HG03280 (cell line): ENCODE data around the gene SLC2A10.
A peak's percentile ranks its signal among the peaks of the same experiment; 100 is the strongest.

Experiments used
- ATAC-seq: cut with Tn5 transposase; IDR thresholded peaks from one replicate; pipeline ENCODE4 v1.9.1; 2021; ENCODE audit warnings: mild to moderate bottlenecking, moderate library complexity; ENCODE audit not compliant: unreplicated experiment

The SLC2A10 gene

GRCh38 chr20:46681032-46681854 lies 28.2 kb upstream of the SLC2A10 start:
- no peak for ATAC-seq

GRCh38 chr20:46682063-46682821 lies 27.2 kb upstream of the SLC2A10 start:
- ATAC-seq, result no peak

- ATAC-seq, result no peak
These were observed 26.3 kb upstream of the SLC2A10 start for GRCh38 chr20:46683011-46683667.

- ATAC-seq, result no peak
These were observed 25.8 kb upstream of the SLC2A10 start for GRCh38 chr20:46683668-46683938.

GRCh38 chr20:46683939-46684750 lies 25.3 kb upstream of the SLC2A10 start:
- no peak for ATAC-seq

- ATAC-seq, result no peak
These were observed 21.0 kb upstream of the SLC2A10 start for GRCh38 chr20:46688151-46689081.

GRCh38 chr20:46689082-46689753 lies 20.2 kb upstream of the SLC2A10 start, which contains the start of gene TP53RK:
Gene TP53RK (minus strand): TSS chr20:46689444. CDS start chr20:46689414, 30 bp downstream.
- peak; percentile 93 for ATAC-seq

- no peak for ATAC-seq
These were observed 19.7 kb upstream of the SLC2A10 start for GRCh38 chr20:46689754-46690085.

- ATAC-seq, result no peak
These were observed 19.0 kb upstream of the SLC2A10 start for GRCh38 chr20:46690219-46691106.

GRCh38 chr20:46691196-46691595 lies 18.3 kb upstream of the SLC2A10 start:
- no peak for ATAC-seq

- ATAC-seq, result no peak
These were observed 15.0 kb upstream of the SLC2A10 start for GRCh38 chr20:46694484-46694883.

- ATAC-seq, result no peak
These were observed 13.6 kb upstream of the SLC2A10 start for GRCh38 chr20:46695892-46696291.

- ATAC-seq, result no peak
These were observed 12.6 kb upstream of the SLC2A10 start for GRCh38 chr20:46696791-46697279.

GRCh38 chr20:46698788-46699187 lies 10.7 kb upstream of the SLC2A10 start:
- ATAC-seq, result no peak

- no peak for ATAC-seq
These were observed 9.6 kb upstream of the SLC2A10 start for GRCh38 chr20:46699651-46700359.

GRCh38 chr20:46700481-46700880 lies 9.0 kb upstream of the SLC2A10 start:
- no peak for ATAC-seq

GRCh38 chr20:46701057-46701456 lies 8.4 kb upstream of the SLC2A10 start:
- no peak for ATAC-seq

- ATAC-seq, result no peak
These were observed 7.9 kb upstream of the SLC2A10 start for GRCh38 chr20:46701556-46701955.
